NCI-H524 treated with DMSO at 0.1 percent for 48 hours (cell line): ENCODE data around the gene SMAD6.

Experiments used
- DNase-seq: peaks from one replicate; lab custom pipeline; 2025; lab: John Stamatoyannopoulos, UW

Gene SMAD6

DNA sequence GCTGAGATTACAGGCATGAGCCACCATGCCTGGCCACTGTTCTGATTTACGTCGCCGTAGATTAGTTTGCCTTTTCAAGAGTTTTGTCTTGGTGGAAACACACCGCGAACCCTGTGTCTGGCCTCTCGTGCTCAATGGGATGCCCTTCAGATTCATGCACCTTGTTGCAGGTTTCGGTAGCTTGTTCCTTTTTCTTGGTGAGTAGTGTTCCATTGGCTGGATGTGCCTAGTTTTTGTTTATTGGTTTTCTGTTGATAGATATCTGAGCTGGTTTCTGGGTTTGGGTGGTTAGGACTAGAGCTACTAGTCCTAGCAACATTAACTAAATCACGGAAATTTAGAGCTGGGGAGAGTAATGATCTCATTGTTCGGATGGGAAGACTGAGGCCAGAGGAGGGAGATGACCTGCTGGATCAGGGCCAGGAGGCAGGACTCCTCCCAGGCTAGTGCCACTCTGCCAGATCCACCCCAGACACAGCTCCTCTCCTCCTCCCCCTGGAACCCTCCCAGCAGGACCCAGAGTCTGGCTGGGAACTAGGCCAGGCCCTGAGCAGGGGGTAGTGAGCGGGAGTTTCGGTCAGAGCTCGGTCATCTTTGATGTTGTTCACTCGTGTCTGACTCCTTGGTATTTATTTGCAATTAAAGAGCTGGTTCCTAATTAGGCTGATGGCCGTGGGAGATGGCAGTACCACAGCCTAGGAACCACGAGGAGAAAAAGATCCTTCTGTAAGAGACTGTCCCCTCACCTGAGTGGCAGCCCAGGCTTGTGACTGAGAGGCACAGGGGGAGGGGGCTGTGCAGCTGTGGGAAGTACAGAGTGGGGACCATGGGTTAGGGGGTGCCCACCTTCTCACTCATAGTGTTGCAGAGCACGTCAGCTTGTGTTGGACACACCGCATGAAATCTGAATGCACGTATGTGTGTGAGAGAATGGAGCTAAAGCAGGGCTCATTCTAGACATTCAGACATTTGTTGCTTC lies 73.4 kb downstream of the SMAD6 start:
- no peak for DNase-seq

DNA sequence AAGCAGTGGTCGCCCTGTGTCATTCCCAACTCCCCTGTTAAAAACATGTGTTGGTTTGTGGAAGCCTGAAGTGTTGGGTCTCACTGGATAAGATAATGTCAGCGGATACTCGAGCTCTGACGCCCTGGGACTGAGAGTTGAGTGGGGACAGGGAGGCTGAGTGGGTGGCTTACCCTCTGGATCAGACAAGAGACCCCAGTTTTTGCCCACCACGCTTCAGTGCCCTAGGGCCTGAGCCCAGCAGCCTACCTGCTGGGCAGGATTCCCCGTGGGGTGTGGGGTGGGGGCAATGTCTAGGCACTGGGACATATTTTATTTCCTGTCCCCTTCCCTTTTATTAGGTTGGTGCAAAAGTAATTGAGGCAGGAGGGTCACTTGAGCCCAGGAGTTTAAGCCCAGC lies 75.0 kb downstream of the SMAD6 start:
- no peak for DNase-seq

DNA sequence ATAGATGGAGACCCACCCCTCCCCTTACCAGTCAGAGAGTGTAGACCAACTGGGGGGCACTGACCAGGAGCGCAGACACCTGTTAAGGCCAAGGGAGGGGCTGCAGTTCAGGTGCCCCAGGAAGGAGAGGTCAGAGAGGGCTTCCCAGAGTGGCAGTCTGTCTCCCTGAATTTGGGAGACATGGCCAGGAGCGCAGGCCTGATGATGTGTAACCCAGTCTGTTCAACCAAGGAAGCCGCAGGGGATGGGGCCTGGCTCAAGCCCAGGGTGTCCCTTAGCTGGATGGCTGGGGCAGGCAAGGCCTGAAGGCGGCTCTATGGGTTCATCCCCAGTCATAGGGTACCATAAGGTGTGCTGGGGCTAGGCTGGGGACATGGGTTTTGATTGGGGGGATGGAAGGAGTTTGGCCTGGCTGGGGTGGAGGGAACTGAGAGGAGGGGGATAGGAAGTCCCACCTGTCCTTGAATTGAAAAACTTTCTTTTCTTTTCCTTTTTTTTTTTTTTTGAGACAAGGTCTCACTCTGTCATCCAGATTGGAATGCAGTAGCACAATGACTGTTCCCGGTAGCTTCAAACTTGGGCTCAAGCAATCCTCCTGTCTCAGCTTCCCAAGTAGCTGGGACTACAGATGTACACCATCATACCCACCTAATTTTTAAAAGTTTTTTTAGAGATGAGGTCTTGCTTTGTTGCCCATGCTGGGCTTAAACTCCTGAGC lies 75.7 kb downstream of the SMAD6 start:
- DNase-seq, result no peak

DNA sequence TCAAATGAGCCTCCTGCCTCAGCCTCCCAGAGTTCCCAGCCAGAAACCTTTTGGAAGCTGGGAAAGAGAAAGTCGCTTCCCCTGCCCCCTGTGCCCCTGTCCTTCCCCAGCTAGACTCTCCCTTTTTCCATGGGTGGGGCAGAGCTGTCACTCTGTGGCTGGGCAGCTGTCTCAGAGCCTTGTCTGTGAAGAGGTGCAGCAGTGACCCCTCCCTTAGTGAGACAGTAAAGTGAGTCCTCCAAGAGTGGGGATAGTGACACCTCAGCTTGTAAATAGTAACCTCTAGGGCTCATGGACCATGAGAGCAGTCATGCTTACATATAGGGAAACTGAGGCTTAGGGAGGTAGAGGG lies 76.3 kb downstream of the SMAD6 start:
- no peak for DNase-seq

DNA sequence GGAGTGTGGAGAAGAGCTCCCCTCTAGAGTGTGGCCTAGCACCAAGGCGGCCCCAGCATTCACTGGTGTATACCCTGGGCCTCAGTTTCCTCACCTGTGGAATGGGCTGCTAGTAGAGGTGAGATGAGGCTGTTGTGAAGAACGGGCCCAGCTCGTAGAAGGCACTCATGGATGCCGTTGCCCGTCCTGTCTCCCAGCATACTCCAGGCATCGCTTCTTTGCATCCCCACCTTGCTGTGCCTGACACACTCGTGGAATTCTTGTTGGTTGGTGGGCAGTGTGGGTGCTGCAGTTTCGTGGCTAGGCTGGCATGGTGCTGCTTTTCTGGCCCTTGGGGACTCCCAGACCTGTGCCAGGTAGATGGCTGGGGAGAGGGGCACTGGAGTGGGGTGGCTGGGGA lies 76.7 kb downstream of the SMAD6 start:
- DNase-seq, result no peak

- no peak for DNase-seq
Observed at GRCh38 chr15:66779331-66780009, 77.4 kb downstream of the SMAD6 start.

DNA sequence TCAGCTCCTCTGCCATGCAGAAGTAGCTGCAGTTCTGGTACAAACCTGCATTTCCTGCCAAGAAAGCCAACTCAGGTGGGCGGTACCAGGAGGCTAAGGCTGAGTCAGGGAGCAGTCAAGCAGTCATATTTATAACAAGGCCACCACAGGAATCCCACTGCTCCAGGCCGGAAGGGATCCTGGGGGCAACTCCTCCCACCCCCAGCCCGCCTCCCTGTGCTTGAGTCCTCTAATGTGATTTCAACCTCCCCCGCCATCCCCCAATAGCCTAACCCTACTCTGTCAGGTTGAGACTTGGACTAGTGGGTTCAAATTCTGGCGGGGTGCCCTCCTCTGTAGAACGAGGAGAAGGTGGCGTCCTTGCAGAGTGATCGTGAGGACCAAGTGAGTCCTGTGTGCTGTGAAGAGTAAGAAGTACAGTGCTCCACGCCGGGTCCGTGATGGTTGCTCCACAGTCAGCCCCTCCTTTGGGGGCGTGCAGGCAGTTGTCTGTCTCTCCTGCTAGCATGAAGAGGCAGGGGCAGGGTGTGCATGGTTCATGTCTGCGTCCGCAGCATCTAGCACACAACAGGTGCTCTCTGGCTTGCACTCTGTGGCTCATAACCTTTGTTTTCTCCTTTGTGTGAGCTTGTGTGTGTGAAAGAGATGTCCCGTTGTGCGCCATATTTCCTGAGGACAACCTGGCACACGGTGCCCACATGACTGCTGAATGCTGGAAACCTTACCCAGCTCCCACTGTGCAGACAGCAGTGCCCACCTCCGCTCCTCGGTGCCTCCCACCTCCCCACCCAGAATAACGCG lies 78.3 kb downstream of the SMAD6 start:
- DNase-seq, result no peak

GRCh38 chr15:66780973-66781718 lies 79.1 kb downstream of the SMAD6 start:
- no peak for DNase-seq

GRCh38 chr15:66782785-66783184 lies 80.7 kb downstream of the SMAD6 start:
- DNase-seq, result no peak

DNA sequence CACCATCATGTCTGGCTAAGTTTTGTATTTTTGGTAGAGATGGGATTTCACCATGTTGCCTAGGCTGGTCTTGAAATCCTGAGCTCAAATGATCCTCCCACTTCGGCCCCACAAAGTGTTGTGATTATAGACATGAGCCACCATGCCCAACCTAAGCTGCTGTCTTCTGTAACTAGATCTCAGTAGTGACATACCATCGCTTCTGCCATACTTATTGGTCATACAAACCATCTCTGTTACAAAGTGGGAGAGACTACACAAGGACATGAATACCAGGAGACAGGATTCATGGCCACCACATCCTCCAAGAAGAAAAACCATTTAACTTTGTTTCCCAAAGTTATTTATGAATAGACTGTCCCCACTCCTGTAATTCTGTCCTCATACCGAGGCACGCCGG lies 81.3 kb downstream of the SMAD6 start:
- no peak for DNase-seq

DNA sequence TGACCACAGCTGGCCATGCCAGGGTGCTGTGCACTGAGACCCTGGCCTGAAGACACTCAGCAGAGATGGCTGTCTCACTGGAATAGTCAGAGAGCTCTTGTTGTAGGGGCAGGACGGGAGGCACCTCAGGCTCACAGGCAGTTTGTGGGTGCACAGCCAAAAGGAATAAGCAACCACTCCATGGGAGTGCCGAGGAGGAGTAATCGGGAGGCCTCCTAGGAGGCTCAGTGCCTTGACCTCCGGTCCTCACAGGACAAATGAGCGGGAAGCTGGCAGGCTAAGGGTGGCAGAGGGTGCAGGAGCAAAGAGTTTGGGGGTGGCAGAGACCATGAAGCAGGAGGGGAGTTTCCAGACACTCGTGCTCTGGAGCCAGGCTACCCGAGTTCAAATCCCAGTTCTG lies 81.7 kb downstream of the SMAD6 start:
- no peak for DNase-seq

GRCh38 chr15:66784174-66784573 lies 82.1 kb downstream of the SMAD6 start:
- no peak for DNase-seq

DNA sequence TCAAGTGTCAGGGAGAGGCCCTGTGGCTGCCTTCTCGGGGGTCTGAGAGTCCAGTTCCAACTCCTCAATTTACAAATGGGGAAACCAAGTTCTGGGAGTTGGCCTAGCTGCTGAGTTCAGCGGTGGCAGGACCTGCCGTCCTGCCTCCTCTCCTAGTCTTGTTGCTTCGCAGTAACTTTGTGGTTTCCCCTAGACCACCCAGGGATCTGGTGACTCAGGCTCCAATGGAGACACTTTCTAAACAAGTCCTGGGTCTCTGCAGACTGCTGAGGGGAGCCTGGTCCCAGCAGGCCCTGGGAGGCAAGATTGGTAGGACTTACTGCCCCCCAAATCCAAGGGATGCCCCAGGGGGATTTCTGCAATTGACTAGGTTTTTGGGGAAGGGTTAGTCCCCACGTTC lies 83.6 kb downstream of the SMAD6 start:
- no peak for DNase-seq

DNA sequence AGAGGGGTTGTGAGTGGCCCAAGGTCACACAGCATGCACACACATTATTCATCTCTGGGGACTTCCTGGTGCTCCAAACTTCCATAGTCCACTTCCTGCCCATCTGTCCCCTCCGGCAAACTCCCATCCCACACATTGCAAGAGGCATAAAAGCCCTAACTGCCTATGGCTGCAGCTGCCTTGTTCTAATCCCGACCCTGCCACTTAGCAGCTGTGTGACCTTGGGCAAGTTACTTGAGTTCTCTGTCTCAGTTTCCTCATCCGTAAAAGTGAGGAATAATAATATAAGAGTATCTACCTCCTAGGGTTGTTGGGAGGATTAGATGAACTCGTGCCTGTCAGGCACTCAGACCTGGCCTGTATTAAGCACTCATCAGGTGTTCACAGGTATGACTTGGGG lies 84.2 kb downstream of the SMAD6 start:
- DNase-seq, result no peak

DNA sequence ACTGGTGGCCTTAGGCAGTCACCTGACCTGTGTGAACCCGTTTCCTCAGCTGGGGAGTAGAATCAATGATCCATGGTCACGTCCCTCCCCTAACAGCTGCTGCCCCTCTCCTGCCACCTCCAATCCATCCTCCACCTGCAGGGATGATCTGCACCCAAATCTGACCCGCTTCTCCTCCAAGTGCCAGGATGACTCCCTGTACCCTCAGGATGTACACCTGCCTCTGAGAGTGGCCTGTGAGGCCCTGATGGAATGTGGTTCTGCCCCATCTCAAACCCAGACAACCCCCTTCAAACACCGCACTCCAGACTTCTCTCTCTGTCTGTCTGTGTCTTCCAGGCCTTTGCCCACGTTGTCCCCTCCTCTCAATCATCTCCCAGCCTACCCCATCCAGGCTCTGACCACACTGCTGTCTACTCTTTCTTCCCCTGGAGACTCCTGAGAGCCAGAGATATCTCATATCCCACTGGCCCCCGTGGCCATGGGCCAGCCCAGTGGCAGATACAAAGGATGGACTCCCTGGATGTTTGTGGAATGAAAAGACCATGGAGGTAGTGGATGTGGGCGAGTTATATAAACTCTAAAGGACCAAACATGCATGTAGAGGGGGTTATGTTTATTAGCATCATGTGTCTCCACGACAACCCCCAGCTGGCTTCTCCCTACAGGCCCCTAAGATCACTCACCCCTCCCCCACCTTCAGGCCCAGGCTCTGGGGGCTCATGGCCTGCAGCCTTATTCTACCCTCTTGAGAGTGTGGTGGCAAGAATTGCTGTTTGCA lies 84.9 kb downstream of the SMAD6 start:
- DNase-seq, result no peak

- no peak for DNase-seq
Observed at GRCh38 chr15:66787489-66787871, 85.4 kb downstream of the SMAD6 start.

DNA sequence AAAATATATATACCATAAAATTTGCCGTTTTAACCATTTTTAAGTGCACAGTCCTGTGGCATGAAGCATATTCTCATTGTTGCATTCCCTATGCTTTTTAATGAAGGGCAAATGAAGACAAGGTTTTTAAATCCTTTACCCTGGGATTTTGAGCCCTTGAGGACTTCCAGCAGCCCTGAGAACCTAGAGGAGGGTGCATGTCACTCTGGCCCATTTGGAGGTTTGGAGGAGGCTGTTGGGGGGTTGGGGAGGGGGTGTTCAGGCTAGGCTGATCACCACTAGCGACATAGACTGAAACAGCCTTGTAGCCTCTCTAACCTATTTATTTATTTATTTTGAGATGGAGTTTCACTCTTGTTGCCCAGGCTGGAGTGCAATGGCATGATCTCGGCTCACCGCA lies 86.0 kb downstream of the SMAD6 start:
- DNase-seq, result no peak

DNA sequence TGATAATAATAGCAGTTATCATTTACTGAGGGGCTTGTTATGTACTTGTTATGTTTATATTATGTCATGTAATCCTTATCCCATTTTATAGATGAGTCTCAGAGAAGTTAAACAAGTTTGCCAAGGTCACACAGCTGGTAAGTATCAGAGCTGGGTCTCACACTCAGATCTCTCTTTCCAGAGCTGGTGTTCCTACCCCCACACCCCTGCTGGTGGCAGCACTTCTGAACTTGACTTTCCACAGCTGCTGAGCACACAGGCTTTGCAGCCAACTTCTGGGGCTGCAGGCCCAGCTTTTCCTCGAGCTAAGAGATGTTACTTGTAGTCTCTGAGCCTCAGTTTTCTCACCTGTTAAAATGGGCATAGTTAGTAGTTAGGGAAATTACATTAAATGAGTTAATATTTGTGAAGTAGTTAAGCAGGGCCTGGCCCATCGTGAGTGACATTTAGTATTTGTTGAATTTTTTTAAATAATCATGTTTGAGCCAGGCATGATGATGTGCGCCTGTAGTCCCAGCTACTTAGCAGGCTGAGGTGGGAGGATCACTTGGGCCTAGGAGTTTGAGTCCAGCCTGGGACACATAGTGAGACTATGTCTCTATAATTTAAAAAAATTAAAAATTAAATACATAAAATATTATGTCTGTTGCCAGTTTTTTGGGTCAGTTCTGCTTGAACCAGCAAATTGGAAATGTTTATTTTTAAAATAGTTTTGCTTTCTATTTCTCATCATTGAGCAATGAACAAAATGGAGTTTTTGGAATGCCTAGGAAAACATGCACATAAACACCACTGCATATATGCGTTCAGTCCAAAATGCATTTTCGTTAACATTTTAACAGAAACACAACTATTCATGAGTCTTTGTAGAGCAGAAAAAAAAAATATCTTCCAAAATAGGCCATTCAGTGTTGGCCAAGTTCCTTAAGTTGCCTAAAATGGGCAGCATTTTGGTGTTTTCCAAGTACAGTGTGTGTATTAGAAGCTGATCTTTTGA lies 87.3 kb downstream of the SMAD6 start:
- no peak for DNase-seq

DNA sequence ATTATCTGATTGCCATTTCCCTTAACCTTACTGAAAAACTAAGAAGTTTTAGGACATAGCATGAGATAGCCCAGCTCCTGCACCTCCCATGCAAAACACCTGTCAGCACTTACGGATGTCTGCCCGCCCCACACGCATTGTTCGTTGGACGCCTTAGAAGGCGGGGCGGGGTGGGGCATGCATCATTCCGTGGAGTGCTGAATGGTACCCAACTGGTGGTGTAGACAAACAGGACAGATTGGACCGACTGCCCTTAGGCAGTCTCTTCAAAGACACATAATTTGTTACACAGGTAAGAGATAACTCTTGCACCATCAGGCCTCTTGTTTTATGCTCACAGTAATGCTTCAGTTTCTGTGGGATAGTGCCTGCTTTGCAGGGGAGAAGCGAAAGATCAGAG lies 93.8 kb downstream of the SMAD6 start:
- DNase-seq, result no peak
